ENCODE data around the gene MGAT4A. TPM values are rescaled to one million over a fixed set of nuclear protein-coding genes. Genes with fewer than 3 reads are reported as not detected.

The MGAT4A gene
- total and polyA plus RNA-seq, 9 of the 15 experiments (the other 6 are each of a cell fraction or from before 2014, with no cell fraction given) = 0.03 to 0.53 (median 0.18) TPM; not detected in 2

DNA sequence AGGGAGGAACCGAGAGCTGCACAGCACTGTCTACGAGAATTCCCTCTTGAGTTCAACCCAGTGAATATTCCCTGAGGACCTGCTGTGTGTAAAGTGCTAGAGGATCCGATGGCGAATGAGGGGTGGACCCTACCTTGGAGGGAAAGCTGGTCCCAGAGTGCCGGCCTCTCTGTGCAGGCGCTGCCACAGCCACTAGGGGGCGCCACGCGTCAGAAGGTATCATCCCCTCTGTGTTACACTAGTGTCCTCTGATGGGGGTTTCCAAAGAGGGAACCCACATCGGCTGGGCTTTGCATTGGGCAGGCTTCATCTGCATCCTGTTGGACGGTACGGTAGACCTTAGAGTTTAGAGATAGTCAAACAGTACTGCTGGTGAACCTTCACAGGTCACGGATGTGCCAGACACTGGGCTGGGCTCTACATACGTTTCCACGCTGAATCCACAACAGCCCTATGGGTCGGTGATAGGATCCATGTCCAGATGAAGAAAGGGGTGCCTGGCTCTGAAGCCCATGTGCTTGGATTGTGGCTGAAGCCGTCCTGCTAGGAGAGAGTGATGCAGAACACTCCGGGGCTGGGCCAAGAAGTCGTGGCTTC lies 161.6 kb downstream of the MGAT4A start:
- WGBS (ENCODE audit: insufficient coverage, low coverage, missing lambda C conversion rate) = 49% methylated on average over 19 of the region's 19 CpGs
- in situ Hi-C loops (cut with MboI) (no loop called here), intact Hi-C loops (cut with micrococcal nuclease) (no loop called here)
- BruUV-seq (replicated peaks) = no TSS peak
- Histone ChIP-seq H3K4me1 (replicated peaks in 1 of 2; ENCODE audit: control insufficient read depth in 2 of 2, insufficient read depth in 2 of 2, low read length in 2 of 2) (no peaks in the 10 kb centered on the region), H3K9ac (ENCODE audit: insufficient read depth in 1 of 2, low read depth in 2 of 2, low read length in 2 of 2) (no peak overlapping the region), H3K79me2 (ENCODE audit: control insufficient read depth, insufficient read depth, low read length) (no peaks in the 10 kb centered on the region), H3K9me1 (ENCODE audit: control insufficient read depth, insufficient read depth, low read length) (no peaks in the 10 kb centered on the region), H2AFZ (ENCODE audit: low read depth, low read length) (no peak overlapping the region), H3K4me3 (no peak overlapping the region), H3K4me2 (ENCODE audit: insufficient read depth, low read length) (no peak overlapping the region), H3K36me3 (ENCODE audit: control insufficient read depth, insufficient read depth, low read length) (peaks cover 34% of the 10 kb centered on the region; the same call in 2 of the 3 replicates), H4K20me1 (replicated peaks; ENCODE audit: control insufficient read depth, insufficient read depth, low read length) (no peaks in the 10 kb centered on the region; the same call in 1 of the 2 replicates), H3K27me3 (ENCODE audit: control insufficient read depth in 2 of 2, insufficient read depth in 2 of 2, low read length in 2 of 2) (no peaks in the 10 kb centered on the region), H3K9me3 (replicated peaks; ENCODE audit: control insufficient read depth, insufficient read depth, low read depth, low read length) (no peaks in the 10 kb centered on the region), H3K27ac (ENCODE audit: extremely low read depth, low read depth, low read length) (no peak overlapping the region)
- peak; percentile 99 for ATAC-seq
- ChIA-PET CTCF (ENCODE audit: low intra/inter-chr PET ratio) (interaction anchor here (0.5 to 1.0 kb wide), 3 partner anchors 157 to 829 kb away, joined by 3 to 4 read pairs (median 3); no protein-coding TSS in a partner anchor), POLR2A (interaction anchor here (0.6 to 2.3 kb wide), 3 partner anchors 9 to 352 kb away, joined by 3 to 11 read pairs (median 4); no protein-coding TSS in a partner anchor)
- DNase-seq (ENCODE audit: extremely low read depth in 1 of 4, low spot score in 3 of 4) = peak; percentile 71 to 85 (median 81)
- peak; percentile 42 for FAIRE-seq
- TF ChIP-seq PHF20 (IDR thresholded peaks at IDR 0.05; ENCODE audit: partially characterized antibody) (no peak), GABPB1 (CRISPR knock-in tag; IDR thresholded peaks at IDR 0.05) (no peak), ZNF124 (CRISPR knock-in tag; IDR thresholded peaks at IDR 0.05) (no peak), ZNF165 (CRISPR knock-in tag; IDR thresholded peaks at IDR 0.05; ENCODE audit: borderline replicate concordance) (no peak), TCF3 (CRISPR knock-in tag; IDR thresholded peaks at IDR 0.05) (no peak), PKNOX1 (IDR thresholded peaks at IDR 0.05) (no peak), JUNB (CRISPR knock-in tag; conservative IDR thresholded peaks at IDR 0.05) (no peak), ZNF212 (CRISPR knock-in tag; IDR thresholded peaks at IDR 0.05) (no peak), SMARCA5 (IDR thresholded peaks at IDR 0.05) (no peak), DIDO1 (tag; IDR thresholded peaks at IDR 0.05; ENCODE audit: low read depth) (no peak), CHD1 (IDR thresholded peaks at IDR 0.05; ENCODE audit: low read length) (no peak), ZBED1 (IDR thresholded peaks at IDR 0.05) (no peak), CTBP1 (IDR thresholded peaks at IDR 0.05; ENCODE audit: borderline replicate concordance) (no peak)
- TF ChIP-seq, protein P1, sequence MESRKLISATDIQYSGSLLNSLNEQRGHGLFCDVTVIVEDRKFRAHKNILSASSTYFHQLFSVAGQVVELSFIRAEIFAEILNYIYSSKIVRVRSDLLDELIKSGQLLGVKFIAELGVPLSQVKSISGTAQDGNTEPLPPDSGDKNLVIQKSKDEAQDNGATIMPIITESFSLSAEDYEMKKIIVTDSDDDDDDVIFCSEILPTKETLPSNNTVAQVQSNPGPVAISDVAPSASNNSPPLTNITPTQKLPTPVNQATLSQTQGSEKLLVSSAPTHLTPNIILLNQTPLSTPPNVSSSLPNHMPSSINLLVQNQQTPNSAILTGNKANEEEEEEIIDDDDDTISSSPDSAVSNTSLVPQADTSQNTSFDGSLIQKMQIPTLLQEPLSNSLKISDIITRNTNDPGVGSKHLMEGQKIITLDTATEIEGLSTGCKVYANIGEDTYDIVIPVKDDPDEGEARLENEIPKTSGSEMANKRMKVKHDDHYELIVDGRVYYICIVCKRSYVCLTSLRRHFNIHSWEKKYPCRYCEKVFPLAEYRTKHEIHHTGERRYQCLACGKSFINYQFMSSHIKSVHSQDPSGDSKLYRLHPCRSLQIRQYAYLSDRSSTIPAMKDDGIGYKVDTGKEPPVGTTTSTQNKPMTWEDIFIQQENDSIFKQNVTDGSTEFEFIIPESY (CRISPR knock-in tag; IDR thresholded peaks at IDR 0.05) = no peak
- TF ChIP-seq, protein P2, sequence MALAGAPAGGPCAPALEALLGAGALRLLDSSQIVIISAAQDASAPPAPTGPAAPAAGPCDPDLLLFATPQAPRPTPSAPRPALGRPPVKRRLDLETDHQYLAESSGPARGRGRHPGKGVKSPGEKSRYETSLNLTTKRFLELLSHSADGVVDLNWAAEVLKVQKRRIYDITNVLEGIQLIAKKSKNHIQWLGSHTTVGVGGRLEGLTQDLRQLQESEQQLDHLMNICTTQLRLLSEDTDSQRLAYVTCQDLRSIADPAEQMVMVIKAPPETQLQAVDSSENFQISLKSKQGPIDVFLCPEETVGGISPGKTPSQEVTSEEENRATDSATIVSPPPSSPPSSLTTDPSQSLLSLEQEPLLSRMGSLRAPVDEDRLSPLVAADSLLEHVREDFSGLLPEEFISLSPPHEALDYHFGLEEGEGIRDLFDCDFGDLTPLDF (CRISPR knock-in tag; IDR thresholded peaks at IDR 0.05) = no peak

All from K562 (cell line).